Peyer's patch (tissue), 4 donors: ENCODE results near the gene KRTAP3-2.

Experiments used
- POLR2A ChIP-seq, 2 donors: fragments of 450-650 bp; IDR thresholded peaks; one replicate each; pipeline ENCODE4 v1.5.1; 2017; ENCODE audit warnings: antibody characterized with exemption in 2 of 2, mild to moderate bottlenecking in 2 of 2, moderate library complexity in 2 of 2
- TF ChIP-seq, protein P1 (sequence below), 6 experiments: fragments of 450-650 bp in 4 of 6; fragments of 200-600 bp in 2 of 6; sonication (generic) in 1 of 6; IDR thresholded peaks; one replicate each; pipeline ENCODE4 v1.5.1; 2017 to 2019; ENCODE audit warnings: antibody characterized with exemption in 6 of 6, mild to moderate bottlenecking in 3 of 6, moderate library complexity in 1 of 6

- TF ChIP-seq, protein P1, sequence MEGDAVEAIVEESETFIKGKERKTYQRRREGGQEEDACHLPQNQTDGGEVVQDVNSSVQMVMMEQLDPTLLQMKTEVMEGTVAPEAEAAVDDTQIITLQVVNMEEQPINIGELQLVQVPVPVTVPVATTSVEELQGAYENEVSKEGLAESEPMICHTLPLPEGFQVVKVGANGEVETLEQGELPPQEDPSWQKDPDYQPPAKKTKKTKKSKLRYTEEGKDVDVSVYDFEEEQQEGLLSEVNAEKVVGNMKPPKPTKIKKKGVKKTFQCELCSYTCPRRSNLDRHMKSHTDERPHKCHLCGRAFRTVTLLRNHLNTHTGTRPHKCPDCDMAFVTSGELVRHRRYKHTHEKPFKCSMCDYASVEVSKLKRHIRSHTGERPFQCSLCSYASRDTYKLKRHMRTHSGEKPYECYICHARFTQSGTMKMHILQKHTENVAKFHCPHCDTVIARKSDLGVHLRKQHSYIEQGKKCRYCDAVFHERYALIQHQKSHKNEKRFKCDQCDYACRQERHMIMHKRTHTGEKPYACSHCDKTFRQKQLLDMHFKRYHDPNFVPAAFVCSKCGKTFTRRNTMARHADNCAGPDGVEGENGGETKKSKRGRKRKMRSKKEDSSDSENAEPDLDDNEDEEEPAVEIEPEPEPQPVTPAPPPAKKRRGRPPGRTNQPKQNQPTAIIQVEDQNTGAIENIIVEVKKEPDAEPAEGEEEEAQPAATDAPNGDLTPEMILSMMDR (IDR thresholded peaks at IDR 0.05), result no peak
- no peak for TF ChIP-seq POLR2A (IDR thresholded peaks at IDR 0.05)
These were observed 47.0 kb downstream of the KRTAP3-2 start for GRCh38 chr17:40952661-40953060.
